GM12878 (cell line): ENCODE results near the gene SLC22A7. TPM values are rescaled to one million over a fixed set of nuclear protein-coding genes. Genes with fewer than 3 reads are reported as not detected.

Experiments
- ATAC-seq: fragments of 200-7000 bp; cut with Tn5 transposase; 3 replicates; pipeline ENCODE4 v1.9.1; 2020; ENCODE audit warnings: mild to moderate bottlenecking, moderate library complexity
- BruUV-seq: library from RNA; stranded (reverse); fragments of 400-500 nt; replicated peaks from 2 replicates; lab custom pipeline; 2021; lab: Mats Ljungman, UMichigan
- CTCF ChIA-PET: fragments of 300-600 bp; sonication (Branson Sonifier 250); formaldehyde crosslinking; extraction: SDS; loops from one replicate; lab custom pipeline; 2021; ENCODE audit warnings: inconsistent platforms; lab: Yijun Ruan, JAX
- POLR2A ChIA-PET: fragments of 350-600 bp; formaldehyde crosslinking; extraction: SDS; loops from one replicate; lab custom pipeline; 2021; ENCODE audit warnings: inconsistent platforms; lab: Charles Lee
- RAD21 ChIA-PET: fragments of 300-600 bp; sonication (Branson Sonifier 250); formaldehyde crosslinking; loops from one replicate; lab custom pipeline; 2023; ENCODE audit warnings: antibody characterized with exemption; ENCODE audit not compliant: unreplicated experiment; lab: Charles Lee
- SMC1A ChIA-PET: fragments of 300-600 bp; sonication (Branson Sonifier 250); formaldehyde crosslinking; loops from one replicate; lab custom pipeline; 2023; ENCODE audit not compliant: unreplicated experiment, uncharacterized antibody; lab: Charles Lee
- DNase-seq: peaks from one replicate; pipeline ENCODE4 v3.0.0-alpha.2; 2011; ENCODE audit warnings: low read depth, low spot score
- FAIRE-seq: peaks from 3 replicates; lab custom pipeline; 2011; peaks lifted over from hg19 to GRCh38; lab: Jason Lieb, UNC
- H2AFZ ChIP-seq: 2 replicates; pipeline ENCODE4 v1.6.0; 2011; ENCODE audit warnings: low read depth, low read length, control low read depth; ENCODE audit not compliant: control insufficient read depth
- H3K27ac ChIP-seq: 2 replicates; pipeline ENCODE4 v1.5.1; 2011; ENCODE audit warnings: control low read depth; ENCODE audit not compliant: control insufficient read depth, insufficient read depth
- H3K27me3 ChIP-seq, 2 experiments: replicated peaks in 1 of 2; 2 replicates each; pipeline versions ENCODE4 v1.6.0 to v1.6.1; 2011; ENCODE audit warnings: low read length in 1 of 2; ENCODE audit not compliant: control insufficient read depth in 2 of 2, insufficient read depth in 2 of 2
- H3K36me3 ChIP-seq, 2 experiments: 2 replicates each; pipeline ENCODE4 v1.5.1; 2011; ENCODE audit warnings: low read length in 1 of 2; ENCODE audit not compliant: control insufficient read depth in 2 of 2, insufficient read depth in 2 of 2
- H3K4me1 ChIP-seq: 2 replicates; pipeline ENCODE4 v1.6.1; 2011; ENCODE audit warnings: mild to moderate bottlenecking, low read length, moderate library complexity, mixed read lengths; ENCODE audit not compliant: control insufficient read depth, insufficient read depth
- H3K4me2 ChIP-seq: 2 replicates; pipeline ENCODE4 v1.6.0; 2011; ENCODE audit warnings: control low read depth; ENCODE audit not compliant: control insufficient read depth, insufficient read depth
- H3K4me3 ChIP-seq: fragments of 200-600 bp; sonication (generic); 2 replicates; pipeline ENCODE4 v1.5.1; 2016
- H3K79me2 ChIP-seq: 2 replicates; pipeline ENCODE4 v1.6.0; 2011; ENCODE audit warnings: low read length; ENCODE audit not compliant: control insufficient read depth, insufficient read depth
- H3K9ac ChIP-seq: 2 replicates; pipeline ENCODE4 v1.8.0; 2011; ENCODE audit warnings: low read length, control low read depth, mixed read lengths; ENCODE audit not compliant: control insufficient read depth, insufficient read depth
- H3K9me3 ChIP-seq: replicated peaks from 3 replicates; pipeline ENCODE4 v1.5.1; 2011; ENCODE audit warnings: mild to moderate bottlenecking, low read length; ENCODE audit not compliant: control insufficient read depth, insufficient read depth
- H4K20me1 ChIP-seq: 2 replicates; pipeline ENCODE4 v1.6.0; 2011; ENCODE audit not compliant: control insufficient read depth, insufficient read depth
- ATF7 ChIP-seq: fragments of 450-650 bp; IDR thresholded peaks from 2 replicates; pipeline ENCODE4 v1.6.1; 2016; ENCODE audit warnings: low read depth, mild to moderate bottlenecking
- BCLAF1 ChIP-seq: fragments of 450-650 bp; IDR thresholded peaks from 2 replicates; pipeline ENCODE4 v1.6.1; 2017; ENCODE audit warnings: antibody characterized with exemption, mild to moderate bottlenecking, moderate library complexity
- DPF2 ChIP-seq: fragments of 450-650 bp; IDR thresholded peaks from 2 replicates; pipeline ENCODE4 v1.6.1; 2017; ENCODE audit warnings: mild to moderate bottlenecking
- IKZF1 ChIP-seq: fragments of 450-650 bp; conservative IDR thresholded peaks from 2 replicates; pipeline ENCODE4 v1.6.1; 2017; ENCODE audit warnings: antibody characterized with exemption, mild to moderate bottlenecking
- PBX3 ChIP-seq: IDR thresholded peaks from 2 replicates; pipeline ENCODE4 v1.6.1; 2011; ENCODE audit warnings: mild to moderate bottlenecking, low read depth, low read length, moderate library complexity; ENCODE audit not compliant: insufficient replicate concordance
- PKNOX1 ChIP-seq: fragments of 450-650 bp; IDR thresholded peaks from 2 replicates; pipeline ENCODE4 v1.6.1; 2016; ENCODE audit warnings: mild to moderate bottlenecking
- RELB ChIP-seq: fragments of 450-650 bp; IDR thresholded peaks from 2 replicates; pipeline ENCODE4 v1.6.1; 2017; ENCODE audit warnings: low read depth, mild to moderate bottlenecking, moderate library complexity
- RUNX3 ChIP-seq: IDR thresholded peaks from 2 replicates; pipeline ENCODE4 v1.6.1; 2012; ENCODE audit warnings: low read length, inconsistent platforms
- TCF12 ChIP-seq: IDR thresholded peaks from 2 replicates; pipeline ENCODE4 v1.6.1; 2011; ENCODE audit warnings: low read depth, mild to moderate bottlenecking, low read length
- ZNF592 ChIP-seq: fragments of 450-650 bp; IDR thresholded peaks from 2 replicates; pipeline ENCODE4 v1.6.1; 2017; ENCODE audit warnings: mild to moderate bottlenecking, moderate library complexity
- WGBS: methylation state at CpG from one replicate; pipeline ENCODE4 v1.1.6; 2016; ENCODE audit warnings: low lambda C conversion rate; ENCODE audit not compliant: insufficient replicate concordance, insufficient coverage; ENCODE audit errors: missing lambda C conversion rate; 5-methylcytosine and 5-hydroxymethylcytosine counted together
- in situ Hi-C: fragments of 300-500 bp; cut with MboI; formaldehyde crosslinking; loops from 9 replicates; pipeline ENCODE4 v1.14.3; 2018; ENCODE audit warnings: mixed read lengths
- intact Hi-C: fragments of 100-400 bp; cut with micrococcal nuclease; formaldehyde crosslinking; loops from one replicate; pipeline ENCODE4 v1.14.2; 2022; ENCODE audit not compliant: unreplicated experiment
- polyA plus RNA-seq, 11 experiments: library from polyadenylated mRNA; depleted of rRNA in 4 of 11; unstranded in 6 of 11; stranded (reverse) in 5 of 11; fragments of >200 nt; fragmentation: Nextera tagmentation in 4 of 11; fragmentation: Illumina TruSeq in 1 of 11; extraction: Ambion mirVana in 4 of 11; extraction: Trizol in 1 of 11; gene quantifications; 1 replicate in 1 of 11; 2 replicates in 10 of 11; pipeline versions ENCODE4 v1.2.1 to v1.2.3, GENCODE V29; 2011 to 2016; ENCODE audit warnings: inconsistent platforms in 2 of 11, missing spikeins in 2 of 11, low read depth in 1 of 11
- total RNA-seq, 4 experiments: library from RNA; depleted of rRNA in 3 of 4; stranded (reverse); fragments of >200 nt in 3 of 4; fragmentation: Illumina TruSeq in 1 of 4; extraction: Trizol in 1 of 4; gene quantifications; 2 replicates each; pipeline versions ENCODE4 v1.2.1 to v1.2.3, GENCODE V29; 2013 to 2021

The SLC22A7 gene
- total and polyA plus RNA-seq, 10 of the 15 experiments (the other 5 are each of a cell fraction or from before 2014, with no cell fraction given): 0.08 to 0.31 TPM; not detected in 8

GRCh38 chr6:43338243-43338642 is 40.2 kb downstream of the SLC22A7 start (continued):
- peak; percentile 62 for TF ChIP-seq ATF7
- peak; percentile 87 for TF ChIP-seq PKNOX1
- peak; percentile 47 for TF ChIP-seq PBX3
- TF ChIP-seq IKZF1: peak; percentile 16; the same call in 1 of the 2 replicates
- peak; percentile 76 for TF ChIP-seq DPF2

- DNase-seq (peak; percentile 55), ATAC-seq (peak; percentile 92), FAIRE-seq (peak; percentile 7)
- Histone ChIP-seq H3K4me1 (peaks cover 31% of the 10 kb centered on the region), H3K9ac (peak overlapping the region; percentile 41; the same call in 1 of the 2 replicates), H3K36me3 (peaks cover 13 to 51% of the 10 kb centered on the region in 2 experiments), H3K4me2 (peak overlapping the region; percentile 66), H3K27me3 (no peaks in the 10 kb centered on the region), H3K4me3 (no peak overlapping the region), H3K79me2 (peaks cover 3% of the 10 kb centered on the region), H4K20me1 (peaks cover 2% of the 10 kb centered on the region; the same call in 1 of the 2 replicates), H2AFZ (no peak overlapping the region), H3K27ac (peak overlapping the region; percentile 88), H3K9me3 (no peaks in the 10 kb centered on the region)
- no TSS peak for BruUV-seq
- ChIA-PET RAD21 (interaction anchor here (1.1 to 3.9 kb wide), 16 partner anchors 17 to 73 kb away, joined by 4 to 68 read pairs (median 8); partner anchors contain the start of genes CRIP3 and ZNF318), CTCF (interaction anchor here (1.0 to 7.9 kb wide), 11 partner anchors 15 to 47 kb away, joined by 3 to 83 read pairs (median 4); no protein-coding TSS in a partner anchor), POLR2A (interaction anchor here (0.5 to 4.8 kb wide), 22 partner anchors 10 to 315 kb away, joined by 3 to 53 read pairs (median 5); partner anchors contain the start of genes CRIP3 and ZNF318), SMC1A (interaction anchor here (1.0 to 10.9 kb wide), 15 partner anchors 10 to 115 kb away, joined by 3 to 238 read pairs (median 11); partner anchors contain the start of genes CRIP3 and ZNF318)
- intact Hi-C loops: loop anchor here (1.0 to 2.0 kb wide), 3 partner anchors 28 to 44 kb away; no protein-coding TSS in a partner anchor
- in situ Hi-C loops: no loop called here
- WGBS: 43% methylated on average over 4 of the region's 4 CpGs
- TF ChIP-seq ZNF592: peak; percentile 97
- no peak for TF ChIP-seq RELB
- no peak for TF ChIP-seq TCF12
- TF ChIP-seq RUNX3: peak; percentile 85
- no peak for TF ChIP-seq BCLAF1
Observed at GRCh38 chr6:43339168-43339567, 41.1 kb downstream of the SLC22A7 start.
